HTR-8/SVneo (cell line): ENCODE measurements around the gene IZUMO4.
"Not testable (repeated sequence)": the region's sequence is repeated elsewhere in the genome, so short reads cannot be mapped to it uniquely, and the experiment has no call there.

Source experiments
- DNase-seq: peaks from one replicate; pipeline ENCODE4 v3.0.0; 2011; ENCODE audit warnings: low spot score, mixed read lengths; ENCODE audit not compliant: insufficient read length
- FAIRE-seq: peaks from 2 replicates; lab custom pipeline; 2011; peaks lifted over from hg19 to GRCh38; lab: Jason Lieb, UNC

The IZUMO4 gene

DNA sequence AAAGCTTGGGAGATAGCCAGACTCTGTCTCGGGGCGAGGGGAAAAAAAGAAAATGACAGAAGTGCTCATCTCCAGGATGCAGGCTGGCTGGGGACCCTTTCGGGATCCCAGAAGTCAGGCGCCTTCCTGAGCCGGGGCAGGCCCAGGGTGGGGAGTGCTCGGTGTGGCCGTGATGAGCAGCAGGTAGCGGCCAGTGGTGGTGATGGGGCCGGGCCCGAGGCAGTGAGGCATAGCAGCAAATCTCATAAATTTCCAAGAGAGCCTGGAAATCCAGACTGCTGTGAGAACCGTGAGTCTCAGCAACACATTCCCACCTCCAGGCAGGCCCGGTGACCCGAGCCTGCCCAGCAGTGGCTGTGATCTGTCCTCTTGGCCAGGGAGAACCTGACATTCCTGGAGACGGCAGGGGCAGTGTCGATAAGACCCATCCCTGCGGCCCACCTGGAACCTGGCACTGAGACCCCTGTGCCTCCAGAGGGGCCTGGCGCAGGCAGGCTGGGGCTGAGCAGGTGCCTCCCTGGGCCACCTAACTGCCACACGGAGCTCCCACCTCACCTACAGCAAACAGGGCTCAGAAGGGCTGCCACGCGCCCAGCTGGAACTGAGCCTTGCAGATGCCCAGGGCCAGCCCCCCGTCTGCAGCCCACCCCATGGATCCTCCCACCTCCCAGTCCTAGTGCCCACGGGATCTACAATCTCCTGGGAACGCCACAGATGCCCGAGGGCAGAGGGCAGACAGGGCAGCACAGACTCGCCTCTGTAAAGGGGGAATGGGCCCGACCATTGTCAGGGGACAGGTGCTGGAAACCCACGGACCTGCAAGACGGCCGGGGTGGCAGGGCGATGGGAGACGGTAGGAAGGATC, 23.4 kb downstream of the IZUMO4 start:
- no peak for DNase-seq
- FAIRE-seq, result no peak

DNA sequence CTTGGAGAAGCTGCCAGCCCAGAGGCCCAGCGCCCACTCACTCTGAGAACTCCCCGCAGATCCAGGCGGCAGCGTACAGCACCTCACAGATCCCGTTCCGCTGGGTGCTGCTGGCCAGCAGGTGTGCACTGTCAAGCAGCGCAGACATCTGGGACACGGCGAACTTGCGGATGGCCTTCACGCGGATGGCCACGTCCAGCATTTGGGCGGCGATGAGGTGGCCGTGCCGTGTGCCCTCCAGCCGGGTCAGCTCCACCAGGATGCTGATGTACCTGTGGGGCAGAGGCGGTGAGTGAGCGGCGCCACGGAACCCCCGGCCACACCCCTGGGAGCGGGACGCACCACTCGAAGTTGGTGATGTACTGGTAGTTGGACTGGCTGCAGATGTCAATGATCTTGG, 24.1 kb downstream of the IZUMO4 start:
- no peak for DNase-seq
- FAIRE-seq, result no peak

DNA sequence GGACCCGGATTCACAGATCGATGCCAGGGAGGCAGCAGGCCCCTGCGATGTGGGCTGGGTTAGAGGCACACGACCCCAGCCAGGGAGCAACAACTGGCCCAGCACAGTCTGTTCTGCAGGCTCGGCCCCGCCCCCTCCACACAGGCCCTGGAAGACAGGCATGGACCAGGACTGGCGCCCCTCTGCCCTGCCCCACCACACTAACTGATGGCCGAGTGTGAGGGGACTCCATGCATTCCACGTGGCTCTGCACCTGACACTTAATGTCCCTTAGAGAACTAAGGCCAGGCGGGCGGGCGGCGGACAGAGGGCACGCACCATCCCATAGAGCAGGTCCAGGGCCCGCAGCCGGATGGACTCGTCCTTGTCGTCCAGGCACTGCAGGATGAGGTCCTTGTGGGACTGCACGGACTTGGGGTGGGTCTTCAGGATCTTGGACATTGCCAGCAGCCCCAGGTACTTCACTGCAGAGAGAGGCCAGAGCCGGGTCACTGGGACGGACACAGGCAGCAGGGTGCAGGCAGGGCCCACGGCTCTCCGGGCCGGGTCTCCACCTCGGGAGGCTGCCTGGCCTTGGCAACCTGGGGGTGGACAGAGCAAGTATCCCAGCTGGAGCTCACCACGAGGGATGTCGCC, 24.8 kb downstream of the IZUMO4 start:
- no peak for DNase-seq
- no peak for FAIRE-seq

DNA sequence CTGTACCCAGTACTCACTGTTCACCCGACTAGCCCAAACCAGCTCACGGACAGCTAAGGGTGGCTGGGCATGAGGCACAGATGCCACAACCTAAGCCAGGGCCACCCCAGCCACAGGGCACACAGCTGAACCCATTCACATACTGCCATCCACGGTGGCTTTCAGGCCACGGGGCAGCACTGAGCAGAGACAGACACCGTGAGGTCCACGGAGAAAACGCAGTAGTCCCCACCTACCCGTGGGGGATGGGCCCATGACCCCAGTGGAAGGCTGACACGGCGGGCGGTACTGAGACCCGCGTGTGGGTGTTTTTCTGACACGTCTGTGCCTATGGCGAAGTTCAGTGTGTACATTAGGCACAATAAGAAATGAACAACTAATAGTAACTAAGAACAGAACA, 25.5 kb downstream of the IZUMO4 start:
- FAIRE-seq, result no peak
- no peak for DNase-seq

DNA sequence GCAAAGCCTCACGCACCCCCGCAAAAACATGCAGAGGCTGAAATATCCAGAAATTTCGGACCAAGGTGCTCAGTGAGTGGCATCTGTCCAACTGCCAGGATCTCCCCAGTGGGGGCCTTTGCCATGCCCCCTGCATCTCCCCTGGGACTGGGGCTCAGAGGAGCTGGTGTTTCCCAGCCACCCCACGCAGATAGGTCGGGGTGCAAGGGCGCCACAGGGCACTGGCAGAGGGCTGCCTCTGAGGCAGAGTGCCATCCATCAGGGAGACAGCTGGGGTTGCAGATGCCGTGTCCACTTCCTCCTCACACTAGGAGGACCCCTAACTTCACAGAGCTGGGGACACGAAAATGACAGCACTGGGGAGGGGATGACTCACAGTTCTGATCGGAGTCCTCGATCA, 26.3 kb downstream of the IZUMO4 start:
- FAIRE-seq (no peak), DNase-seq (no peak)

DNA sequence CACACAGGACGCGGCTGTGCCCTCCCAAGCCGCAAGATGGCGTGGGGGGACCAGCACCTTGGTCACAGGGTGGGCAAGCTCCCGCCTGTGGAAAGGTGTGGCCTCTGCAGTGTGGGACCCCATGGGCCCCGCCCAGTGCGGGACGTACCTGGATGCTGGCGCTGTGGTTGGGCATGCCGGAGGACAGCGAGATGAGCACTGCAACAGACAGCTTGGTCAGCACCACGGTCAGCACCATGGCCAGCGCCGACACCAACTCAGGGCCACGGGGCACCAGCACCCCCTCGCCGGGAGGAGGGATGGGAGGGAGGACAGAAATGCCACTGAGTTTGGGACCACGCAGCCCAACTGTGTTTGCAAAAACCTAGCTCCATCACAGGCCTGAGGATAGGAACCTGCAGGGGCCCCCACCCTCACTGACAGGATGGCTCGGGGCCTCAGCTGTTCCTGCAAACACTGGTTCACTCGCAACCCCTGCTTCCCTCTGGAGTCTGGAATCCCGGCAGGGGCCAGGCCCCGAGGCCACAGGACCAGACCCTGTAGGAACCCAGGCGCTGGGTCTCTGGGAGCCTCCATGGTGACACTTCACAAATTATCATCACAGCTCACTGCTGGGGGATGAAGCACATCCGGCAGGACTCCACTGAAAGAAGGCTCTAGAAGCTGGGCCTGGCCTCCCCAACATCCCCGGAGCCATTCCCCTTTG, 27.1 kb downstream of the IZUMO4 start:
- peak; percentile 14 for DNase-seq
- no peak for FAIRE-seq

DNA sequence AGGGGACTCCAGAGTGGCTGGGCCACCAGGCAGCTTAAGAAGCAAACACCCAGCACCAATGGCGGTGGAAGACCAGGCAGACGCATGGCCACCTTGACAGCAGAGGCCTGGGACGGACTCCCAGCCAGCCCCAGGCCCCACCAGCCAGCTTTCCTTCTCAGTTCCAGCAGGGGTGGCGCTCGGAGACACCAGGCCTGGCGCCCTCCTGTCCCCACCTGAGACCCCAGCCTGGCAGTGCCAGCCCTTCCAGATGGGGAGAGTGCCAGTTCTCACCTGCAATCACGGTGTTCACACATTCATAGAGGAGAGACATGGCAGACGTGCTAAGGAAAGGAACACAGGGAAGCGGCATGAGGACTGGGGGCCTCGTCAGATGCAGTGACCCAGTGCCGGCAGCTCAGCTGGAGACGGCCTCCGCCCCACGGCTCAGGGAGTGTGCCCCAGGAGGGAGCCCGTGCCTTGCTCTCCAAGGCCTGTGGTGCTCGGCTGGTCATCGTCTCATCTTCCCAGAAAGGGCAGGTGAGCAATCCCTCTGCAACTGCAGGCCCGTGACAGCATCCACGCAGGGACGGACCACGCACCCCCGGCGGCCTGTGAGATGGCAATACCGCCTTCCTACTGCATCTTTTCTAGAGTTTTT, 30.3 kb downstream of the IZUMO4 start:
- no peak for DNase-seq
- no peak for FAIRE-seq

DNA sequence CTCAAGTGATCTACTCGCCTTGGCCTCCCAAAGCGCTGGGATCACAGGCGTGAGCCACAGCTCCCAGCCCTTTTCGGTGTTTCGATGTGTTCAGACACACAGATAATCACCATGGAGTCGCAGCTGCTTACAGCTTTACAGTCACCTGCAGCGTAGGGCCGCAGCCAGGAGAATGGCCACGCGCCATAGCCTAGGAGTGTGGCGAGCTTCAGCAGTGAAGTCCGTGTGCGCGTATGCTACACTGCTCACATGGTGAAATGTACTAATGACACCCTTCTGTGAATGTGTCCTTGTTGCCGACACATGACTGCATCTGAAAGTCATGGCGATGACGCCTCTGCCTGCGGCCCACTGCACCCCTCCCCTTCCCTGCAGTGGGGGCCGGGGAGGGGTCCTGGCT, 31.0 kb downstream of the IZUMO4 start:
- DNase-seq, result no peak
- no peak for FAIRE-seq

DNA sequence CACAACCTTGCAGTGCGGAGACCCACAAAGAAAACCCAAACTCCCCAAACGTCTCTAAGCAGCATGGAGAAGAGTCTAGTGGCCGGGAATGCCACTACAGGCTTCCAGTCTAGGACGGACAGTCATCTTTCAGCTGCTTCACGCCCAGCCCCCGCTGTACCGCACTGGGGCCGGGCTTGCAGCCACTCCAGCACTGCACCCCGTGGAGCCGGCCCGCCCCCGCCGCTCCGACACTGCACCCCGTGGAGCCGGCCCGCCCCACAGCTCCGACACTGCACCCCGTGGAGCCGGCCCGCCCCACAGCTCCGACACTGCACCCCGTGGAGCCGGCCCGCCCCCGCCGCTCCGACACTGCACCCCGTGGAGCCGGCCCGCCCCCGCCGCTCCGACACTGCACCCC, 31.5 kb downstream of the IZUMO4 start:
- not testable (repeated sequence) for FAIRE-seq, DNase-seq

DNA sequence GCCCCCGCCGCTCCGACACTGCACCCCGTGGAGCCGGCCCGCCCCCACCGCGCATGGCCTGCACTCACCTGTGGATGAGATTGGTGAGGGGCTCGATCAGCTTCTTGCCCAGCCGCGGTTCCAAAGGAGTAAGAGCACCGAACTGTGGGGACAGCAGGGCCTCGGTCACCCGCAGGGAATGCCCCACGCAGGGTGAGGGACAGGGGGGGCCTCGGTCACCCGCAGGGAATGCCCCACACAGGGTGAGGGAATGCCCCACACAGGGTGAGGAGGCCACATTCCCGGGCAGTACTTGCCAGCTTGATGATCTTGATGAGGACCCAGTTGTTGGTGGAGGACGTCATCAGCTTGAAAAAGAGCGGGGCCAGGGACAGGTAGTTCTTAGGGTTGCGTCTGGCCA, 32.3 kb downstream of the IZUMO4 start:
- DNase-seq (no peak), FAIRE-seq (no peak)

DNA sequence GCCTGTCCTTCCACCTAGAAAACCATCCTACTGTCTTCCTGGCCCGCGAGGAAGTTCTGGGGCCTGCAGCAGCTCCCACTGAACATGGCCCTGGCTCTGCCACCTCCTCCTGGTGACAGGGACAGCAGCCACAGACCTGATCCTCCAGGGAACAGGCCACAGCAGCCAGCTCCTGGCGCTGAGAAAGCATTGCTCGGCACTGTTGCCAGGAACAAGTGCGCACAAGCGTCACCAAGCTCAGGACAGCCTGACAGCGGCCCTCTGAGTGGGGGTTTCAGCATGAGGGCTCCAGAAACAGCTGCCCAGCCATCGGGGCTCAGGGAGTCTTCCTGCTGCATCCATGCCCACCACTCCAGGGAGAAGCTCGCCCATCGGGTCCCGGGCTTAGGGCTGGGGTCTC, 32.8 kb downstream of the IZUMO4 start:
- DNase-seq, result no peak
- no peak for FAIRE-seq

DNA sequence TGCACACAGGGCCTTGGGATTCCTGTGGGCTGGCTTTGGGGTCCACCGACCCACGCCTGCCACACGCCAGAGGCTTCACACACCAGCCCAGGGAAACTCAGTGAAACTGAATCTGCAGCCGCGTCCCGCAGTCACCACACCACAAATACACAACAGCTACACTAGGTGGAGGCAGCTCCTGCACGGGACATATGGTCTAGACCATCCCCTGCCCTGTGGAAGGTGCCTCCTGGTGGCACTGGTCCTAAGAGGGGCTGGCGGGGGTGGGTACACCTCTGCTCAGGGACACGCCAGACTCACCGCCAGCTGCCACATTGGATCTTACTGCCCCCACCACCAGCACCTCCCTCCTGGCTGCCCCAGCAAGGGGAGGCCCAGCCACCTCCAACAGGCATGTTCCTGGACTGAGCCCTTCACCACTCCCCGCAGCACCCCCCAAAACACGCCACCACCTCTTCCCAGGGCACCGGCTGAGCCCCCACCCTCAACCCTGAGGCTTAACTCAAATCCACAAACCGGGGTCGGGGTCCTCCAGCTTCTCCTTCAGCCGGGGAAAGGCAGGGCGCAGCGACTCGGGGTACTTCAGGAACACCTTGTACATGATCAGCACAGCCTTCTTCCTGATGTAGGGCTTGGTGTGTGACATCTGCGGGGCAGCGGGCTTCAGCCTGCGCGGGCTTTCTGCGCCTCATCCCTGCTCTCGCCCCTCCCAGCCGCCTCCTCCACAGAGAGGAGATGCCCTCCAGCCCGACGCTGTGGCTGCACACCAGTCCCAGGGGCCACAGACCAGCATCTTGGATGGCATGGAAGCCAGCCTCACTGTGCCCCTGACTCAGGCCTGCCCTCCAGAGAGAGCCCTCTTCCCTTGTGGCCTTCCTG, 33.4 kb downstream of the IZUMO4 start:
- no peak for FAIRE-seq
- no peak for DNase-seq

DNA sequence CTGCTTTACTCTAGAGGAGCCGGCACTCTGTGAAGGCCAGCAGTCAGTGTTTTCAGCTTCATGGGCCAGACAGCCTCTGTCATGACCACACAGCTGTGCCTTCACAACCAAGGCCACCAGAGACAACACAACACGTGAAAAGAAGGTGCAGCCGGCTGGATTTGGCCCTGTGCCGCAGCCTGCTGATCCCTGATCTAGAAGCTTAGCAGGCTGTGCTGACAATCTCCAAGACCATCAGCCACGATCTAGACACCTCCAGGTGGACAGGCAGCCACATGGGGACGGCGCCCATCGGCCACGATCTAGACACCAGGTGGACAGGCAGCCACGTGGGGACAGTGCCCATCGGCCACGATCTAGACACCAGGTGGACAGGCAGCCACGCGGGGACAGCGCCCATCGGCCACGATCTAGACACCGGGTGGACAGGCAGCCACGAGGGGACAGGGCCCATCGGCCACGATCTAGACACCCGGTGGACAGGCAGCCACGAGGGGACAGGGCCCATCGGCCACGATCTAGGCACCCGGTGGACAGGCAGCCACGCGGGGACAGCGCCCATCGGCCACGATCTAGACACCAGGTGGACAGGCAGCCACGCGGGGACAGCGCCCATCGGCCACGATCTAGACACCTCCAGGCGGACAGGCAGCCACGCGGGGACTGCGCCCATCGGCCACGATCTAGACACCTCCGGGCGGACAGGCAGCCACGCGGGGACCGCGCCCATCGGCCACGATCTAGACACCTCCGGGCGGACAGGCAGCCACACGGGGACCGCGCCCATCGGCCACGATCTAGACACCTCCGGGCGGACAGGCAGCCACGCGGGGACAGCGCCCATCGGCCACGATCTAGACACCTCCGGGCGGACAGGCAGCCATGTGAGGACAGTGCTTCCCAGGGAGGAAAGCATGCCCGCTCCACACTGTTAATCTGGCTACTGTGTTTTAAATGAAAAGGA, 34.6 kb downstream of the IZUMO4 start:
- not testable (repeated sequence) for FAIRE-seq

DNA sequence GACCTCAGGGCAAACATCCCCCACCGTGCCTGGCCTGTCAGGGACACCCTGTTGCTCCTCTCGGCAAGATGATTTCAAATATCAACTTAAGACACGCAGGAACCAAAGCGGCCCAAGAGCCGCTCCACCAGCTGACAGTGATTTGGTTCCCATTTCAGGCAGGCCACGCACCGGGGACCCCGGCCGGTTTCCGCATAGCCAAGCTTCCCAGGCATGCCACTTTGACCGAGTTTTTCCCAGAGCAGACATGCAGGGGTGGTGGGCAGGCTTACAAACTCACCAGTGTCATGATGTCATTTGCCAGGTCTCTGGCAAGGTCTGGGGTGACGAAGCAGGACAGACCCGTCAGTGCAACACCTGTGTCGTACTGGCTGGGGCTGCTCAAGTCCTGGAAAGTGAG, 35.5 kb downstream of the IZUMO4 start:
- no peak for FAIRE-seq
- no peak for DNase-seq

More for the DNA sequence above, 34.6 kb downstream of the IZUMO4 start:
- not testable (repeated sequence) for DNase-seq

DNA sequence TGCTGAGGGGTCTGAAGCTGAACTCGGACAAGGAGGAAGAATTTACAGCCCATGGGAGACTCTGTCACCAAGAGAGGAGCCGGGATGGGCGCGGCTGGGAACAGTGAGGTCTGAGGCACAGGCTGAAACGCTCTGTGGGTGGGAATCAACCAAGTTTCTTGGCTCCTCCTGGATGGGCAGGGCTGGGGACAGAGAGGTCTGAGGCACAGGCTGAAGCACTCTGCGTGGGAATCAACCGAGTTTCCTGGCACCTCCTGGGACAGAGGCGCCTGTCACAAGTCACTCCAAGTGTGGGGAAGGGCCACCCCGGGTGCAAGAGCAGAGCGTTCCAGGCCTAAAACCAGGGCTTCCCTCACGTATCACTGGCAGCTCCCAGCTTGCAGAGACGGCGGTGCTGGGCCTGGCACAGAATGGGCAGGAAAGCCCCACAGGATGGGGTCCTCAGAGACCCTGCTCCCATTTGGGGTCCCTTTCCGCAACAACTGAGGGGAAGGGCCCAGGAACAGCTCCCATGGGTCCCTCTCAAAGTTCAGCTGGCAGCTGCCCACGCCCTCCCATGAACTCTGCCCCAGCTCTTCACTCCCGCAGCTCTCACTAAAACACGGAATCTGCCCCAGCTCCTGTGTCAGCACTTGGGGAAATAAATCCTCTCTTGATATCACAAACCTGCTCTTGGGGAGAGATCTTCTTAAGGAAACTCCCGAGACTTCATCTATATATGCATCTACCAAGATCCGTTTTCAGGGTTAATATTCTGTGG, 36.2 kb downstream of the IZUMO4 start:
- FAIRE-seq (no peak), DNase-seq (no peak)

DNA sequence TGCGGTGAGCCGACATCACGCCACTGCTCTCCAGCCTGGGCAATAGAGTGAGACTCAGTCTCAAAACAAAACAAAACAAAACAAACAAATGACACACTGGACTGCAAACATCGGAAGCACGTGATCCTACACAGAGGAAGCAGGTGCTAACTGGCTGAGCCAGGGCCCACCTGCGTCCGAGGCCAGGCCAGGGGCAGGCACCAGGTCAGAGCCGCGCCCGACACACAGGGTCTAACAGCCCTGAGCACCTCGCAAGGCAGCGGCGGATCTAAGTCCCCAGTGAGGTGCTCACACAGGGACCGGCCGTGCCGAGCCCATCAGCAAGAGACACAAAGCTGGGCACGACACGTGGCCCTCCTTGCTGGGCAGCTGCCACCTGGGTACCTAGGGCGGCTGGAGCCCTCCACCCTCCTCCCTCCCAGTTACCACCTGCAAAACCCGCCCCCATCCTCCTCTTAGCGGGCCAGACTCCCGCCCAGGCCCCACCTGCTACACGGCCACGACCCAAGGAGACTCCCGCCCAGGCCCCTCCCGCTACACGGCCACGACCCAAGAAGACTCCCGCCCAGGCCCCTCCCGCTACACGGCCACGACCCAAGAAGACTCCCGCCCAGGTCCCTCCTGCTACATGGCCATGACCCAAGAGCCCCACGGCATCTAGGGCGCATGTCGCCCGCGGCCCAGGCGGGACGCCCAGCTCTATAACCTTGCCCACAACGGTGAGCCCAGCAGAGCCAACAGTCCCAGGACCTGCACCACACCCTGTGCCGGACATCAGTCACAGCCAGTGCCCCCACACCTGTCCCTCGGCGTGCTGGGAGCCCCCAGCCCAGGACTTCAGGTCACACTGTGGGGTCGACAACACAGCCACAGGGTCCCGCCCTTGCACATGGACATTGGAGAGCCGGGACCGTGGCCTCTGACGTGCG, 39.0 kb downstream of the IZUMO4 start:
- FAIRE-seq (no peak), DNase-seq (no peak)

DNA sequence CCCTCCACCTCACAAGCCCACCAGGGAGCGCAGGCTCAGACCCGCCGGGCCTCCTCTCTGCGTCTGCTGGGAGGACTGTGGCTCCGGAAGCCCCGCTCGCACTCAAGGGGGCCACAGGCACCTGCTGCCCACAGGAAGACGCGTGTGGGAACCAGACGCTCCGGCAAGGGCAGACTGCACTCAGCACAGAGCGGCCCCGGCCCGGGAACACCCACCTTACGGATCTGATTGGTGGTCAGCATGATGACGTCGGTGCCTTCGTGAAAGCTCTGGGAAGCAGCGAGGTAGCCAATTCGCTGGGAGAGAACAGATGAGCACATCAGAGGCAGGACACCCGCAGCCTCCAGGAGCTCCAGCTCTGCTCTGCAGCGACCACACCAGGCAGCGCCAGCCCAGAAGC, 40.1 kb downstream of the IZUMO4 start:
- FAIRE-seq, result no peak
- DNase-seq, result no peak
